SU-DHL-6 (cell line): ENCODE results near the gene CAMK2D.

Experiments
- H2AFZ ChIP-seq: fragments of 200-600 bp; sonication (generic); 2 replicates; pipeline ENCODE4 v1.6.1; 2014; ENCODE audit warnings: low read depth, mild to moderate bottlenecking, moderate library complexity, mixed read lengths, antibody characterized with exemption, low read length; ENCODE audit not compliant: severe bottlenecking
- H3F3A ChIP-seq: fragments of 200-600 bp; shearing (Covaris generic); 2 replicates; pipeline ENCODE4 v1.6.0; 2016; ENCODE audit warnings: antibody characterized with exemption, mild to moderate bottlenecking; ENCODE audit not compliant: insufficient read depth
- H3K27ac ChIP-seq: fragments of 200-600 bp; sonication (generic); 2 replicates; pipeline ENCODE4 v1.5.1; 2016; ENCODE audit warnings: low read depth, mild to moderate bottlenecking, low read length, moderate library complexity, mixed read lengths
- H3K27me3 ChIP-seq: fragments of 200-600 bp; sonication (generic), shearing (Covaris generic); 2 replicates; pipeline ENCODE4 v1.6.0; 2014; ENCODE audit warnings: mild to moderate bottlenecking, low read length
- H3K36me3 ChIP-seq: fragments of 200-600 bp; sonication (generic); 2 replicates; pipeline ENCODE4 v1.6.1; 2014; ENCODE audit warnings: mild to moderate bottlenecking, low read length, mixed read lengths
- H3K4me2 ChIP-seq: fragments of 300-600, 200-600 bp; shearing (Covaris generic), sonication (generic); 2 replicates; pipeline ENCODE4 v1.6.0; 2014; ENCODE audit warnings: low read length, low read depth, mild to moderate bottlenecking; ENCODE audit not compliant: poor library complexity, severe bottlenecking
- H3K4me3 ChIP-seq: fragments of 200-600 bp; sonication (generic); 2 replicates; pipeline ENCODE4 v1.5.1; 2014; ENCODE audit warnings: antibody characterized with exemption, low read length, mild to moderate bottlenecking, mixed read lengths; ENCODE audit not compliant: insufficient read depth, poor library complexity, severe bottlenecking
- H3K79me2 ChIP-seq: fragments of 200-600 bp; sonication (generic); 2 replicates; pipeline ENCODE4 v1.6.1; 2014; ENCODE audit warnings: mild to moderate bottlenecking, low read length, moderate library complexity; ENCODE audit not compliant: insufficient read depth
- H3K9ac ChIP-seq: fragments of 200-600 bp; sonication (generic); 2 replicates; pipeline ENCODE4 v1.7.0; 2014; ENCODE audit warnings: mild to moderate bottlenecking, low read length
- H3K9me2 ChIP-seq: fragments of 200-600 bp; sonication (generic); replicated peaks from 2 replicates; pipeline ENCODE4 v1.6.1; 2014; ENCODE audit warnings: low read length; ENCODE audit not compliant: insufficient read depth
- H3K9me3 ChIP-seq: fragments of 200-600 bp; sonication (generic); 2 replicates; pipeline ENCODE4 v1.6.1; 2014; ENCODE audit warnings: low read length, mixed read lengths; ENCODE audit not compliant: insufficient read depth
- H4K20me1 ChIP-seq: fragments of 200-600 bp; sonication (generic); 2 replicates; pipeline ENCODE4 v1.6.1; 2014; ENCODE audit warnings: low read depth, mild to moderate bottlenecking, antibody characterized with exemption, low read length, moderate library complexity, mixed read lengths
- EZH2phosphoT487 ChIP-seq: fragments of 200-600 bp; sonication (generic), shearing (Covaris generic); conservative IDR thresholded peaks from 2 replicates; pipeline ENCODE4 v1.6.1; 2018; ENCODE audit warnings: mild to moderate bottlenecking, antibody characterized with exemption, low read length, moderate library complexity, mixed read lengths
- TF ChIP-seq, protein P1 (sequence below): fragments of 200-600 bp; sonication (generic); IDR thresholded peaks from one replicate; pipeline ENCODE4 v1.5.1; 2017; ENCODE audit warnings: antibody characterized with exemption, mild to moderate bottlenecking, low read length, moderate library complexity; ENCODE audit not compliant: insufficient read depth, poor library complexity, severe bottlenecking

Gene CAMK2D

DNA sequence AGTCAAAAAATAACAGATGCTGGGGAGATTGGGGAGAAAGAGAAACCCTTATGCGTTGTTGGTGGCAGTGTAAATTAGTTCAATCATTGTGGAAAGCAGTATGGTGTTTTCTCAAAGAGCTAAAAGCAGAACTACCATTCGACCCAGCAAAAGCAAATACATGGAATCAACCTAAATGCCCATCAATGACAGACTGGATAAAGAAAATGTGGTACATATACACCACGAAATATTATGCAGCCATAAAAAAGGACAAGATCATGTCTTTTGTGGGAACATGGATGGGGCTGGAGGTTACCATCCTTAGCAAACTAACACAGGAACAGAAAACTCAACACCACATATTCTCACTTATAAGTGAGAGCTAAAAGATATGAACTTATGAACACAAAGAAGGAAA is 188.9 kb downstream of the CAMK2D start:
- no peak overlapping the region for H3K27ac ChIP-seq
- no peaks in the 10 kb centered on the region for H3K9me2 ChIP-seq
- H3K36me3 ChIP-seq, result no peaks in the 10 kb centered on the region
- no peak overlapping the region for H3K4me3 ChIP-seq
- no peak overlapping the region for H3K4me2 ChIP-seq
- H4K20me1 ChIP-seq, result no peaks in the 10 kb centered on the region
- no peaks in the 10 kb centered on the region for H3K27me3 ChIP-seq
- no peak for TF ChIP-seq EZH2phosphoT487
- TF ChIP-seq, protein P1, sequence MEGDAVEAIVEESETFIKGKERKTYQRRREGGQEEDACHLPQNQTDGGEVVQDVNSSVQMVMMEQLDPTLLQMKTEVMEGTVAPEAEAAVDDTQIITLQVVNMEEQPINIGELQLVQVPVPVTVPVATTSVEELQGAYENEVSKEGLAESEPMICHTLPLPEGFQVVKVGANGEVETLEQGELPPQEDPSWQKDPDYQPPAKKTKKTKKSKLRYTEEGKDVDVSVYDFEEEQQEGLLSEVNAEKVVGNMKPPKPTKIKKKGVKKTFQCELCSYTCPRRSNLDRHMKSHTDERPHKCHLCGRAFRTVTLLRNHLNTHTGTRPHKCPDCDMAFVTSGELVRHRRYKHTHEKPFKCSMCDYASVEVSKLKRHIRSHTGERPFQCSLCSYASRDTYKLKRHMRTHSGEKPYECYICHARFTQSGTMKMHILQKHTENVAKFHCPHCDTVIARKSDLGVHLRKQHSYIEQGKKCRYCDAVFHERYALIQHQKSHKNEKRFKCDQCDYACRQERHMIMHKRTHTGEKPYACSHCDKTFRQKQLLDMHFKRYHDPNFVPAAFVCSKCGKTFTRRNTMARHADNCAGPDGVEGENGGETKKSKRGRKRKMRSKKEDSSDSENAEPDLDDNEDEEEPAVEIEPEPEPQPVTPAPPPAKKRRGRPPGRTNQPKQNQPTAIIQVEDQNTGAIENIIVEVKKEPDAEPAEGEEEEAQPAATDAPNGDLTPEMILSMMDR, result no peak
- H3K9me3 ChIP-seq, result no peaks in the 10 kb centered on the region
- H2AFZ ChIP-seq, result no peak overlapping the region
- H3K79me2 ChIP-seq, result no peaks in the 10 kb centered on the region
- no peaks in the 10 kb centered on the region for H3F3A ChIP-seq
- no peak overlapping the region for H3K9ac ChIP-seq

DNA sequence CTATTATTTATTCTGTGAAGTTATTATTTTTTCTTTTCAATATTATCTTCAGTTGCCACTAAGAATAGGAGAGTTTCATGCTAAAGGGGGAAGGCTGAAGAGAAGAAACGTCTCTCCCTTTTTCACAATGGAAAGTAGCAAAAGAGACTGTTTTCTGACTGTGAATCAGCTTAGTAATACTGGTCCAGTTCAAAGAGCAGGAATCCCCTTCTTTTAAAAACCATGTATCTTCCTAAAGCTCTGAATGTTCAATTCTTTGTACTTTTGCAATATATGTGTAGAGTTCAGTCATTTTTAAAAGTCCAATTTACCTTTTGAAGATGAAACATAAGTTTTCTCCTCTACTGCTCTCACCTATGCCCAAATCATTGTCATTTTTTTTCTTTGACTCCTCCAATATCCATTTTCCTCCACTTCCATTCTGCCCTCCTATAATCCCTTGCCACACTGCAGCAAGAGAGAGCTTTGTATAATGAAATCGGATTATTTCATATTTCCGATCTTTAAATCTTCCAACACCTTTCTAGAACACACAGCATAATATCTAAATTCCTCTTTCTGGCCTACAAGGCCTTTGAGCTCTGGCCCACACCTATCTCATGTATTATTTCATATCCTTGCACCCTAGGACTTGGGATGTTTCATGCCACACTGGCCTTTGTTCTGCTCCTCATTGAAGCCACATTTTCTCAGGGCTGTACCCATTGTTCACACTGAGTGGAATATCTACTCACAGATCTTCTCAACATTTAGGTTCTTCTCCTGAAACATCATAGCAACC is 195.3 kb downstream of the CAMK2D start:
- peak overlapping the region; percentile 67 for H3K4me2 ChIP-seq

DNA sequence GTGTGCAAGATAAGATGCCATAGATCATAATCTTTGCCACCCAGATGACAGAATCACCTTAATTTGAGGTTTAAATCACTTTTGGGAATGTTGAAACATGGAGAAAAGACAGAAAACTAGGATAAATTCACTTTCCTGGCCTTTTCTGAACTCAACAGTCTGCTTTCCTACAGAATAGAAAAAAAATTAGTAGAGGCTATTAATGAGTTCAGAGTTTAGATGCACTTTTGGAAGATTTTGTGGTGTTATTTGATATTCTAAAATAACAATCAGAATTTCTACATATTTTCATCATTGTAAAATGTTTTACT is 195.9 kb downstream of the CAMK2D start:
- Histone ChIP-seq H2AFZ (no peak overlapping the region), H3K4me3 (no peak overlapping the region), H3K79me2 (no peaks in the 10 kb centered on the region), H3K27me3 (no peaks in the 10 kb centered on the region), H3K36me3 (no peaks in the 10 kb centered on the region), H3K4me2 (peak overlapping the region; percentile 67), H3K27ac (peak overlapping the region; percentile 85), H3K9me3 (no peaks in the 10 kb centered on the region), H3K9me2 (no peaks in the 10 kb centered on the region), H4K20me1 (no peaks in the 10 kb centered on the region), H3K9ac (peak overlapping the region; percentile 43), H3F3A (peaks cover 8% of the 10 kb centered on the region; the same call in 1 of the 2 replicates)
- TF ChIP-seq, protein P1, result no peak
- no peak for TF ChIP-seq EZH2phosphoT487

More for the DNA sequence above, 195.3 kb downstream of the CAMK2D start:
- Histone ChIP-seq H3F3A (peaks cover 8% of the 10 kb centered on the region; the same call in 1 of the 2 replicates), H3K9me3 (no peaks in the 10 kb centered on the region), H3K27ac (peak overlapping the region; percentile 85), H3K36me3 (no peaks in the 10 kb centered on the region), H2AFZ (no peak overlapping the region), H3K27me3 (no peaks in the 10 kb centered on the region), H3K9ac (peak overlapping the region; percentile 43), H3K9me2 (no peaks in the 10 kb centered on the region), H3K4me3 (no peak overlapping the region), H4K20me1 (no peaks in the 10 kb centered on the region), H3K79me2 (no peaks in the 10 kb centered on the region)
- TF ChIP-seq EZH2phosphoT487, result no peak
- TF ChIP-seq, protein P1, result no peak
